ENCODE measurements around the gene ABHD8. TPM values are rescaled to one million over a fixed set of nuclear protein-coding genes. Genes with fewer than 3 reads are reported as not detected.

Gene ABHD8
- total and polyA plus RNA-seq, 2 donors (not counting 1 experiment from before 2014, with no cell fraction given): 3.9 to 16.8 TPM

GRCh38 chr19:17259118-17259780, 44.0 kb downstream of the ABHD8 start:
- Histone ChIP-seq H3K36me3 (ENCODE audit: control insufficient read depth, insufficient read depth, low read length) (no peaks in the 10 kb centered on the region), H2AFZ (ENCODE audit: low read length) (no peak overlapping the region), H4K20me1 (ENCODE audit: control insufficient read depth, extremely low read depth, insufficient read depth, low read length) (no peaks in the 10 kb centered on the region), H3K4me3 (replicated peaks in 1 of 4; ENCODE audit: control extremely low read depth in 1 of 4, insufficient read depth in 1 of 4, low read depth in 3 of 4, low read length in 4 of 4) (no peak overlapping the region), H3K27ac (ENCODE audit: insufficient read depth, low read length) (no peak overlapping the region), H3K9me3 (ENCODE audit: control insufficient read depth, insufficient read depth, low read depth, low read length) (no peaks in the 10 kb centered on the region), H3K79me2 (ENCODE audit: control insufficient read depth, insufficient read depth, low read length) (no peaks in the 10 kb centered on the region), H3K27me3 (ENCODE audit: control insufficient read depth, insufficient read depth, low read length) (no peaks in the 10 kb centered on the region), H3K9ac (ENCODE audit: insufficient read depth, low read length) (no peak overlapping the region), H3K4me1 (ENCODE audit: control insufficient read depth, extremely low read depth, insufficient read depth, low read length) (no peaks in the 10 kb centered on the region), H3K4me2 (ENCODE audit: extremely low read depth, insufficient read depth, low read length) (no peak overlapping the region)
- DNase-seq (ENCODE audit: low read depth in 2 of 2): no peak
- TF ChIP-seq, protein P1, sequence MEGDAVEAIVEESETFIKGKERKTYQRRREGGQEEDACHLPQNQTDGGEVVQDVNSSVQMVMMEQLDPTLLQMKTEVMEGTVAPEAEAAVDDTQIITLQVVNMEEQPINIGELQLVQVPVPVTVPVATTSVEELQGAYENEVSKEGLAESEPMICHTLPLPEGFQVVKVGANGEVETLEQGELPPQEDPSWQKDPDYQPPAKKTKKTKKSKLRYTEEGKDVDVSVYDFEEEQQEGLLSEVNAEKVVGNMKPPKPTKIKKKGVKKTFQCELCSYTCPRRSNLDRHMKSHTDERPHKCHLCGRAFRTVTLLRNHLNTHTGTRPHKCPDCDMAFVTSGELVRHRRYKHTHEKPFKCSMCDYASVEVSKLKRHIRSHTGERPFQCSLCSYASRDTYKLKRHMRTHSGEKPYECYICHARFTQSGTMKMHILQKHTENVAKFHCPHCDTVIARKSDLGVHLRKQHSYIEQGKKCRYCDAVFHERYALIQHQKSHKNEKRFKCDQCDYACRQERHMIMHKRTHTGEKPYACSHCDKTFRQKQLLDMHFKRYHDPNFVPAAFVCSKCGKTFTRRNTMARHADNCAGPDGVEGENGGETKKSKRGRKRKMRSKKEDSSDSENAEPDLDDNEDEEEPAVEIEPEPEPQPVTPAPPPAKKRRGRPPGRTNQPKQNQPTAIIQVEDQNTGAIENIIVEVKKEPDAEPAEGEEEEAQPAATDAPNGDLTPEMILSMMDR (conservative IDR thresholded peaks at IDR 0.05 in 1 of 2, IDR thresholded peaks at IDR 0.05 in 1 of 2; ENCODE audit: low read depth in 1 of 2, low read length in 2 of 2): no peak
- TF ChIP-seq EZH2 (IDR thresholded peaks at IDR 0.05; ENCODE audit: low read length, missing control alignments): no peak

DNA sequence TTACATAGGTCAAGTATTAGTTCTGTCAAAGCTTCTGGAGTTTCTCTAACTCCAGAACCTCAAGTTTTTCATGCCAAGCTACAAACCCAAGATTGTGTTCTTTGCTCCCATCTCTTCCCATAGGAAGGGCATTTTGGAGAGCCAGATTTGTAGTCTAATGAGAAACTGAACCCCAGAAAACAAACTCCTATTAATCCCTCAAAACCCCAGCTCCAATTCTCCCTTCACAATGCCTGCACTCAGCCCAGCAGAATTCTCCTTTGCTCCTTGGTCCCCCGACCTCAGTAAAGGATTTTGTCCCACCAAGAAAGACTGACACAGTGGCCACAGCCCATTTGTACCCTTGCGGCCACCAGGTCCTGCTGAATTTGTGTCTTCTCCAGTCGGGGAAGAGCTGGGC, 47.1 kb downstream of the ABHD8 start:
- H3K9me3 ChIP-seq (ENCODE audit: control insufficient read depth, insufficient read depth, low read depth, low read length): no peaks in the 10 kb centered on the region
- no peaks in the 10 kb centered on the region for H3K36me3 ChIP-seq (ENCODE audit: control insufficient read depth, insufficient read depth, low read length)
- DNase-seq (ENCODE audit: low read depth in 2 of 2): no peak
- no peak overlapping the region for H2AFZ ChIP-seq (ENCODE audit: low read length)
- no peak overlapping the region for H3K4me3 ChIP-seq (replicated peaks in 1 of 4; ENCODE audit: control extremely low read depth in 1 of 4, insufficient read depth in 1 of 4, low read depth in 3 of 4, low read length in 4 of 4)
- no peaks in the 10 kb centered on the region for H3K27me3 ChIP-seq (ENCODE audit: control insufficient read depth, insufficient read depth, low read length)
- no peaks in the 10 kb centered on the region for H4K20me1 ChIP-seq (ENCODE audit: control insufficient read depth, extremely low read depth, insufficient read depth, low read length)
- no peaks in the 10 kb centered on the region for H3K4me1 ChIP-seq (ENCODE audit: control insufficient read depth, extremely low read depth, insufficient read depth, low read length)
- TF ChIP-seq EZH2 (IDR thresholded peaks at IDR 0.05; ENCODE audit: low read length, missing control alignments): no peak
- TF ChIP-seq, protein P1 (conservative IDR thresholded peaks at IDR 0.05 in 1 of 2, IDR thresholded peaks at IDR 0.05 in 1 of 2; ENCODE audit: low read depth in 1 of 2, low read length in 2 of 2): no peak
- H3K9ac ChIP-seq (ENCODE audit: insufficient read depth, low read length): no peak overlapping the region
- H3K27ac ChIP-seq (ENCODE audit: insufficient read depth, low read length): no peak overlapping the region
- no peak overlapping the region for H3K4me2 ChIP-seq (ENCODE audit: extremely low read depth, insufficient read depth, low read length)
- no peaks in the 10 kb centered on the region for H3K79me2 ChIP-seq (ENCODE audit: control insufficient read depth, insufficient read depth, low read length)

- no peak for DNase-seq (ENCODE audit: low read depth in 2 of 2)
Observed at GRCh38 chr19:17255150-17255621, 48.0 kb downstream of the ABHD8 start.

More at GRCh38 chr19:17255150-17255621, 48.0 kb downstream of the ABHD8 start:
- Histone ChIP-seq H3K9me3 (ENCODE audit: control insufficient read depth, insufficient read depth, low read depth, low read length) (no peaks in the 10 kb centered on the region), H3K36me3 (ENCODE audit: control insufficient read depth, insufficient read depth, low read length) (no peaks in the 10 kb centered on the region), H3K27me3 (ENCODE audit: control insufficient read depth, insufficient read depth, low read length) (no peaks in the 10 kb centered on the region), H3K4me1 (ENCODE audit: control insufficient read depth, extremely low read depth, insufficient read depth, low read length) (no peaks in the 10 kb centered on the region), H3K79me2 (ENCODE audit: control insufficient read depth, insufficient read depth, low read length) (no peaks in the 10 kb centered on the region), H3K9ac (ENCODE audit: insufficient read depth, low read length) (no peak overlapping the region), H2AFZ (ENCODE audit: low read length) (no peak overlapping the region), H3K27ac (ENCODE audit: insufficient read depth, low read length) (no peak overlapping the region), H4K20me1 (ENCODE audit: control insufficient read depth, extremely low read depth, insufficient read depth, low read length) (no peaks in the 10 kb centered on the region), H3K4me2 (ENCODE audit: extremely low read depth, insufficient read depth, low read length) (no peak overlapping the region), H3K4me3 (replicated peaks in 1 of 4; ENCODE audit: control extremely low read depth in 1 of 4, insufficient read depth in 1 of 4, low read depth in 3 of 4, low read length in 4 of 4) (no peak overlapping the region)
- TF ChIP-seq EZH2 (IDR thresholded peaks at IDR 0.05; ENCODE audit: low read length, missing control alignments): no peak
- TF ChIP-seq, protein P1 (conservative IDR thresholded peaks at IDR 0.05 in 1 of 2, IDR thresholded peaks at IDR 0.05 in 1 of 2; ENCODE audit: low read depth in 1 of 2, low read length in 2 of 2): no peak
